KMS-11 (cell line): ENCODE measurements around the gene PEX3.
A peak's percentile ranks its signal among the peaks of the same experiment; 100 is the strongest.

Experiments
- H2AFZ ChIP-seq: fragments of 200-600 bp; sonication (generic); 2 replicates; pipeline ENCODE4 v1.6.1; 2016; ENCODE audit warnings: antibody characterized with exemption, mixed run types, low read depth
- H3K27ac ChIP-seq: fragments of 200-600 bp; sonication (generic); 2 replicates; pipeline ENCODE4 v1.6.1; 2016; ENCODE audit warnings: mild to moderate bottlenecking, mixed run types
- H3K27me3 ChIP-seq: fragments of 200-600 bp; sonication (generic); 2 replicates; pipeline ENCODE4 v1.6.1; 2017; ENCODE audit warnings: mild to moderate bottlenecking, low read depth, mixed run types, moderate library complexity; ENCODE audit not compliant: insufficient read depth
- H3K36me3 ChIP-seq: fragments of 200-600 bp; sonication (generic); 2 replicates; pipeline ENCODE4 v1.6.1; 2017; ENCODE audit warnings: mild to moderate bottlenecking, mixed run types; ENCODE audit not compliant: insufficient read depth
- H3K4me1 ChIP-seq: fragments of 200-600 bp; sonication (generic); 2 replicates; pipeline ENCODE4 v1.6.1; 2016; ENCODE audit warnings: mild to moderate bottlenecking, low read depth, mixed run types; ENCODE audit not compliant: poor library complexity, severe bottlenecking
- H3K4me2 ChIP-seq: fragments of 200-600 bp; sonication (generic); 2 replicates; pipeline ENCODE4 v1.7.0; 2016; ENCODE audit warnings: mild to moderate bottlenecking, mixed run types
- H3K4me3 ChIP-seq: fragments of 200-600 bp; sonication (generic); IDR thresholded peaks from 2 replicates; pipeline ENCODE4 v1.6.1; 2017; ENCODE audit warnings: low read depth, low read length, mixed read lengths; ENCODE audit not compliant: insufficient read depth
- H3K79me2 ChIP-seq: fragments of 200-600 bp; sonication (generic); 2 replicates; pipeline ENCODE4 v1.6.1; 2016; ENCODE audit warnings: low read depth, mixed run types; ENCODE audit not compliant: insufficient read depth
- H3K9ac ChIP-seq: fragments of 200-600 bp; sonication (generic); 2 replicates; pipeline ENCODE4 v1.6.1; 2016; ENCODE audit warnings: mild to moderate bottlenecking, mixed run types
- H4K20me1 ChIP-seq: fragments of 200-600 bp; sonication (generic); 2 replicates; pipeline ENCODE4 v1.6.1; 2016; ENCODE audit warnings: mild to moderate bottlenecking, mixed run types; ENCODE audit not compliant: insufficient read depth
- TF ChIP-seq, protein P1 (sequence below): fragments of 200-600 bp; sonication (generic); conservative IDR thresholded peaks from 2 replicates; pipeline ENCODE4 v1.6.1; 2017; ENCODE audit warnings: low read depth, mild to moderate bottlenecking, antibody characterized with exemption, low read length, moderate library complexity, mixed read lengths

The PEX3 gene

GRCh38 chr6:143536866-143537691 lies 86.5 kb downstream of the PEX3 start:
- Histone ChIP-seq H3K27ac (peak overlapping the region; percentile 11; the same call in 1 of the 2 replicates), H3K4me3 (no peak overlapping the region), H3K27me3 (no peaks in the 10 kb centered on the region), H3K79me2 (no peaks in the 10 kb centered on the region), H3K4me1 (peaks cover 4% of the 10 kb centered on the region), H3K9ac (peak overlapping the region; percentile 38; the same call in 1 of the 2 replicates), H3K4me2 (peak overlapping the region; percentile 50), H4K20me1 (no peaks in the 10 kb centered on the region), H3K36me3 (no peaks in the 10 kb centered on the region), H2AFZ (peak overlapping the region; percentile 92)
- TF ChIP-seq, protein P1, sequence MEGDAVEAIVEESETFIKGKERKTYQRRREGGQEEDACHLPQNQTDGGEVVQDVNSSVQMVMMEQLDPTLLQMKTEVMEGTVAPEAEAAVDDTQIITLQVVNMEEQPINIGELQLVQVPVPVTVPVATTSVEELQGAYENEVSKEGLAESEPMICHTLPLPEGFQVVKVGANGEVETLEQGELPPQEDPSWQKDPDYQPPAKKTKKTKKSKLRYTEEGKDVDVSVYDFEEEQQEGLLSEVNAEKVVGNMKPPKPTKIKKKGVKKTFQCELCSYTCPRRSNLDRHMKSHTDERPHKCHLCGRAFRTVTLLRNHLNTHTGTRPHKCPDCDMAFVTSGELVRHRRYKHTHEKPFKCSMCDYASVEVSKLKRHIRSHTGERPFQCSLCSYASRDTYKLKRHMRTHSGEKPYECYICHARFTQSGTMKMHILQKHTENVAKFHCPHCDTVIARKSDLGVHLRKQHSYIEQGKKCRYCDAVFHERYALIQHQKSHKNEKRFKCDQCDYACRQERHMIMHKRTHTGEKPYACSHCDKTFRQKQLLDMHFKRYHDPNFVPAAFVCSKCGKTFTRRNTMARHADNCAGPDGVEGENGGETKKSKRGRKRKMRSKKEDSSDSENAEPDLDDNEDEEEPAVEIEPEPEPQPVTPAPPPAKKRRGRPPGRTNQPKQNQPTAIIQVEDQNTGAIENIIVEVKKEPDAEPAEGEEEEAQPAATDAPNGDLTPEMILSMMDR: 0 out of 2 replicates have a peak, but pooled peaks have one; percentile 20

DNA sequence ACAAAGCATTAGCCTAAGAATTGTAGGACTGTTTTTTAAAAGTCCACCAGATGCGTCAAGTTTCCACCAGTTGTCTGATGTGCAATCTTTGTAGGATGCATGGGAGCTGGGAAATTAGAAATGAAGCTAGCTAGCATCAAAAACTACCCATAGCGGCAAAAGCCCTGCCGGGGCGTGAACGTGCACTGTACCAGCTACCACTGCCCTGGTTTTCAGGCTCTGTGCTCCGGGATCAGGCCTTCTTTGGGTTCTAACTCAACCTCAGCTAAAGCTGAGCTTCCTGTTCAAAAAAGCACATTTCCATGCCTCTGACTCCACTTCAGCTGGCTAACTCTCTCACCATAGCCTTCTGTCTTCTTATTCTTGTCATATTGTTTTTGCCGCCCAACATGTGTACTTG lies 87.8 kb downstream of the PEX3 start:
- H4K20me1 ChIP-seq: no peaks in the 10 kb centered on the region
- H3K4me3 ChIP-seq: no peak overlapping the region

GRCh38 chr6:143539106-143539505 lies 88.5 kb downstream of the PEX3 start:
- peaks cover 4% of the 10 kb centered on the region for H3K4me1 ChIP-seq
- no peak overlapping the region for H3K9ac ChIP-seq
- H3K27ac ChIP-seq: no peak overlapping the region
- H2AFZ ChIP-seq: no peak overlapping the region
- H3K4me2 ChIP-seq: no peak overlapping the region
- H4K20me1 ChIP-seq: no peaks in the 10 kb centered on the region
- TF ChIP-seq, protein P1: no peak
- no peak overlapping the region for H3K4me3 ChIP-seq
- H3K36me3 ChIP-seq: no peaks in the 10 kb centered on the region
- no peaks in the 10 kb centered on the region for H3K27me3 ChIP-seq
- no peaks in the 10 kb centered on the region for H3K79me2 ChIP-seq

More for the DNA sequence above, 87.8 kb downstream of the PEX3 start:
- no peak overlapping the region for H3K27ac ChIP-seq
- H3K9ac ChIP-seq: no peak overlapping the region
- H3K36me3 ChIP-seq: no peaks in the 10 kb centered on the region
- H3K4me2 ChIP-seq: no peak overlapping the region
- H3K4me1 ChIP-seq: peaks cover 4% of the 10 kb centered on the region
- H3K27me3 ChIP-seq: no peaks in the 10 kb centered on the region
- no peaks in the 10 kb centered on the region for H3K79me2 ChIP-seq
- no peak overlapping the region for H2AFZ ChIP-seq
- TF ChIP-seq, protein P1: no peak

- H3K27me3 ChIP-seq: no peaks in the 10 kb centered on the region
- no peak overlapping the region for H3K4me3 ChIP-seq
- no peak overlapping the region for H2AFZ ChIP-seq
- TF ChIP-seq, protein P1: no peak
- no peak overlapping the region for H3K4me2 ChIP-seq
- H3K9ac ChIP-seq: no peak overlapping the region
- peaks cover 7% of the 10 kb centered on the region for H3K4me1 ChIP-seq
- no peaks in the 10 kb centered on the region for H4K20me1 ChIP-seq
- no peaks in the 10 kb centered on the region for H3K79me2 ChIP-seq
- no peak overlapping the region for H3K27ac ChIP-seq
- no peaks in the 10 kb centered on the region for H3K36me3 ChIP-seq
These were observed 89.1 kb downstream of the PEX3 start for GRCh38 chr6:143539734-143540133.
